OCI-LY3 (cell line): ENCODE data around the gene CCDC187.

ENCODE experiments used
- EZH2phosphoT487 ChIP-seq: fragments of 200-600 bp; shearing (Covaris generic); IDR thresholded peaks from 2 replicates; pipeline ENCODE4 v1.6.1; 2018; ENCODE audit warnings: antibody characterized with exemption, mixed run types, low read depth
- TF ChIP-seq, protein P1 (sequence below): fragments of 200-600, 300-600 bp; sonication (generic); IDR thresholded peaks from 2 replicates; pipeline ENCODE4 v1.5.1; 2014; ENCODE audit warnings: antibody characterized with exemption, low read length, low read depth

DNA sequence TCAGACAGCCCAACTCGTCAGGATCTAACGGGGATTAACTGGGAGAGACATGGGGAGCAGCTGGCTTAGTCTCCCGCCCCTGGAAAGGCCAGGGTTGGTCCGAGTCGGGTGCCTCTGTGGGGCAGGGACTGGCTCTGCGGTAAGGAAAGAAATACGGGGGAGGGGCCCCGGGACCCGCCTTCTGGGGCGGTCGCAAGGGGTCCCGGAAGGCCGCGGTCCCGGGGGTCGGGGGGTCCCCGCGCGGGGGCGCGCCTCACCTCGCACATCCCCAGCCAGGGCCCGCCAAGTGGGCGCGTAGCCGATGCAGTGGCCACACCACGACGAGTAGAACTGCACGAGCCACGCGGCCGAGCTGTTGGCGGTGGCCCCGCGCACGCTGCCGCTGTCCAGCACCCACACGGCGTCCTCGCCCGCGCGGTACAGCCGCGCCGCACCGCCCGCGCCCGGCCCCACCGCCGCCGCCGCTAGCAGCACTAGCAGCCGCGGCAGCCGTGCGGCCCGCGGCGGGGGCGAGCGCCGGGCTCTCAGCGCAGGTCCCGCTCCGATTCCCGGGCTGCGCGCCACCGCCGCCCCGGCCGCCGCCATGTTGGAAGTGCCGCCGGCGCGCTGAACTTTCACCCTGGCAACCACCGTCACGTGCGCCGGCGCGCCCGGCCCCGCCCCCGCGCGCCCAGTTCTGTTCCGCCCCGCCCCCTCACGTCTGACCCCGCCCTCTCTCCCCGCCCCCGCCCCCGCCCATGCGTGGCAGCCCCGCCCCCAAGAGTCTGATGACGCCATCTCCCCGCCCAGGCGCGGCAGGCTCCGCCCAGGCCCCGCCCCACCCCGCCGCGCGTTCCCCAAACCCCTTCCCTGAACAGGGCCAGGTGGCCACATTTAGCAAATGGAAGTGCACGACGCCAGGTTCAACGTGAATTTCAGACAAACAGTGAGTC lies 58.4 kb downstream of the CCDC187 start, which contains the start of gene QSOX2:
- TF ChIP-seq, protein P1, sequence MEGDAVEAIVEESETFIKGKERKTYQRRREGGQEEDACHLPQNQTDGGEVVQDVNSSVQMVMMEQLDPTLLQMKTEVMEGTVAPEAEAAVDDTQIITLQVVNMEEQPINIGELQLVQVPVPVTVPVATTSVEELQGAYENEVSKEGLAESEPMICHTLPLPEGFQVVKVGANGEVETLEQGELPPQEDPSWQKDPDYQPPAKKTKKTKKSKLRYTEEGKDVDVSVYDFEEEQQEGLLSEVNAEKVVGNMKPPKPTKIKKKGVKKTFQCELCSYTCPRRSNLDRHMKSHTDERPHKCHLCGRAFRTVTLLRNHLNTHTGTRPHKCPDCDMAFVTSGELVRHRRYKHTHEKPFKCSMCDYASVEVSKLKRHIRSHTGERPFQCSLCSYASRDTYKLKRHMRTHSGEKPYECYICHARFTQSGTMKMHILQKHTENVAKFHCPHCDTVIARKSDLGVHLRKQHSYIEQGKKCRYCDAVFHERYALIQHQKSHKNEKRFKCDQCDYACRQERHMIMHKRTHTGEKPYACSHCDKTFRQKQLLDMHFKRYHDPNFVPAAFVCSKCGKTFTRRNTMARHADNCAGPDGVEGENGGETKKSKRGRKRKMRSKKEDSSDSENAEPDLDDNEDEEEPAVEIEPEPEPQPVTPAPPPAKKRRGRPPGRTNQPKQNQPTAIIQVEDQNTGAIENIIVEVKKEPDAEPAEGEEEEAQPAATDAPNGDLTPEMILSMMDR: no peak
- TF ChIP-seq EZH2phosphoT487: no peak
